ENCODE results near the gene NKX6-2. TPM values are rescaled to one million over a fixed set of nuclear protein-coding genes. Genes with fewer than 3 reads are reported as not detected.
"Not testable (repeated sequence)": the region's sequence is repeated elsewhere in the genome, so short reads cannot be mapped to it uniquely, and the experiment has no call there.

Gene NKX6-2
- total RNA-seq, 2 experiments from 2014 or later = not detected

DNA sequence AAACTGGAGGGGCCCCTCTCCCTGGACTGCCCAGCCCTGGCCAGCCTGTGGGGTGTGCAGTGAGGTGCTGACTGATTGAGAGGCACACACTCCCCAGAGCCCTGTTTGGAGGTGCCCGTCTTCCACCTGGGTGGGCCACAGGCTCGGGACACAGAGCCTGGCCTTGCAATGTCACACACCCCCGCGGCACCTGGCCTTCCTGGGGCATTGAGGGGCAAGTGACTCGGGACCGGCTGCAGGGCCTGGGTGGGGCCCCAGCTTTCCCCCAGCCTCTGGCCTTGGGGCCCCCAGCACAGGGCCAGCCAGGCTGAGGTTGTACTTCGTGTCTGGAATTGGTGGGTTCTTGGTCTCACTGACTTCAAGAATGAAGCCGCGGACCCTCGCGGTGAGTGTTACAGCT lies 13.9 kb upstream of the NKX6-2 start:
- intact Hi-C loops (cut with DNase I, micrococcal nuclease) = no loop called here
- H3K36me3 ChIP-seq (ENCODE audit: insufficient read depth, low read length) = no peaks in the 10 kb centered on the region
- H3K27ac ChIP-seq (ENCODE audit: low read depth in 1 of 2, low read length in 2 of 2) = no peak overlapping the region
- no peak for ATAC-seq (ENCODE audit: poor library complexity)
- H3K9me3 ChIP-seq (ENCODE audit: control insufficient read depth in 1 of 2, insufficient read depth in 1 of 2, low read length in 2 of 2) = peaks cover 0 to 20% of the 10 kb centered on the region in 2 experiments
- no peaks in the 10 kb centered on the region for H3K4me1 ChIP-seq (ENCODE audit: insufficient read depth, low read length)
- H3K27me3 ChIP-seq (ENCODE audit: control insufficient read depth in 1 of 2, insufficient read depth in 2 of 2, low read length in 2 of 2) = no peaks in the 10 kb centered on the region
- TF ChIP-seq, protein P1, sequence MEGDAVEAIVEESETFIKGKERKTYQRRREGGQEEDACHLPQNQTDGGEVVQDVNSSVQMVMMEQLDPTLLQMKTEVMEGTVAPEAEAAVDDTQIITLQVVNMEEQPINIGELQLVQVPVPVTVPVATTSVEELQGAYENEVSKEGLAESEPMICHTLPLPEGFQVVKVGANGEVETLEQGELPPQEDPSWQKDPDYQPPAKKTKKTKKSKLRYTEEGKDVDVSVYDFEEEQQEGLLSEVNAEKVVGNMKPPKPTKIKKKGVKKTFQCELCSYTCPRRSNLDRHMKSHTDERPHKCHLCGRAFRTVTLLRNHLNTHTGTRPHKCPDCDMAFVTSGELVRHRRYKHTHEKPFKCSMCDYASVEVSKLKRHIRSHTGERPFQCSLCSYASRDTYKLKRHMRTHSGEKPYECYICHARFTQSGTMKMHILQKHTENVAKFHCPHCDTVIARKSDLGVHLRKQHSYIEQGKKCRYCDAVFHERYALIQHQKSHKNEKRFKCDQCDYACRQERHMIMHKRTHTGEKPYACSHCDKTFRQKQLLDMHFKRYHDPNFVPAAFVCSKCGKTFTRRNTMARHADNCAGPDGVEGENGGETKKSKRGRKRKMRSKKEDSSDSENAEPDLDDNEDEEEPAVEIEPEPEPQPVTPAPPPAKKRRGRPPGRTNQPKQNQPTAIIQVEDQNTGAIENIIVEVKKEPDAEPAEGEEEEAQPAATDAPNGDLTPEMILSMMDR (IDR thresholded peaks at IDR 0.05) = no peak
- H3K36me3 Mint-ChIP-seq (ENCODE audit: low read depth) = no peaks in the 10 kb centered on the region
- H3K4me3 ChIP-seq (ENCODE audit: low read length) = no peak overlapping the region
- H3K4me1 Mint-ChIP-seq (ENCODE audit: low read depth) = no peaks in the 10 kb centered on the region
- H3K27ac Mint-ChIP-seq = no peak overlapping the region
- H3K27me3 Mint-ChIP-seq = no peaks in the 10 kb centered on the region
- POLR2A ChIA-PET = no interaction called here
- H3K4me3 Mint-ChIP-seq = no peak overlapping the region
- DNase-seq = no peak
- CTCF ChIA-PET = no interaction called here
- no peaks in the 10 kb centered on the region for H3K9me3 Mint-ChIP-seq

DNA sequence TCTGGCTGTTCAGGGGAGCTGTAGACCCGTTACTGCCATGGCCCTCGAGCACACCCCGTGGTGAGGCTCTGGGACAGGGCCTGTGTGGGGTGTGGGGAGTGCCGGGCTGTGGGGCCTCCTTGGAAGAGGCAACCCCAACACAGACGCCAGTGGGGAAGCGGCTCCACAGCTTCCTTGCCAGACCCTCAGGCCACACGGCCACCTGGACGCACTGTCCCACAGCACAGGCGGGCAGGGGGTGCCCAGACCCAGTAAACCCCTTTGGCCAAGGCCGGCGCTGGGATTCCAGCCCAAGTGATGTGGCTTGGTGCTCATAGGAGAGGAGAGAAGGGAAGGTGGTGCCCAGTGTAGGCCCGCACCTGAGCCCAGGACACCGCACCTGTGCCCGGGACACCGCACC lies 12.9 kb upstream of the NKX6-2 start:
- ATAC-seq (ENCODE audit: poor library complexity) (no peak), DNase-seq (no peak)
- CTCF ChIA-PET = no interaction called here
- Histone ChIP-seq H3K27me3 (ENCODE audit: control insufficient read depth in 1 of 2, insufficient read depth in 2 of 2, low read length in 2 of 2) (no peaks in the 10 kb centered on the region), H3K9me3 (ENCODE audit: control insufficient read depth in 1 of 2, insufficient read depth in 1 of 2, low read length in 2 of 2) (peaks cover 0 to 24% of the 10 kb centered on the region in 2 experiments), H3K4me1 (ENCODE audit: insufficient read depth, low read length) (no peaks in the 10 kb centered on the region), H3K36me3 (ENCODE audit: insufficient read depth, low read length) (no peaks in the 10 kb centered on the region), H3K27ac (ENCODE audit: low read depth in 1 of 2, low read length in 2 of 2) (no peak overlapping the region), H3K4me3 (ENCODE audit: low read length) (no peak overlapping the region)
- intact Hi-C loops (cut with DNase I, micrococcal nuclease) = no loop called here
- Mint-ChIP-seq H3K27me3 (no peaks in the 10 kb centered on the region), H3K4me1 (ENCODE audit: low read depth) (no peaks in the 10 kb centered on the region), H3K36me3 (ENCODE audit: low read depth) (no peaks in the 10 kb centered on the region), H3K27ac (no peak overlapping the region), H3K9me3 (no peaks in the 10 kb centered on the region), H3K4me3 (no peak overlapping the region)
- POLR2A ChIA-PET = no interaction called here
- TF ChIP-seq, protein P1 (IDR thresholded peaks at IDR 0.05) = no peak

DNA sequence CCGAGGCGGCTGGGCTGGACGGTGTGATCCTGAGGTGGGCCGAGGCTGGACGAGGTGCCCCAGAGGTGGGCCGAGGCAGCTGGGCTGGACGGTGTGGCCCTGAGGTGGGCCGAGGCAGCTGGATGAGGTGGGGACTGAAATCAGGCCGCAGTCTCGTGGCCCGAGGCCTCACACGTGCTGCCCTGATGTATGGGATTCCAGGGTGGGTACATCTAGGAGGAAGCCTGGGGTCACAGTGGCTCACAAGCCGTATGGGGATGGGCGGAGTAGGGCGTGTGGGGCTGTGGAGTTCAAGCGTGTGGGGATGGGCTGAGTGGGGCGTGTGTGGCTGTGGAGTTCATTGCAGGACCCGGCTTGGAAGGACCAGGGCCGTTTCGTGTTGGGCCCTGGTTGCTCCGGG lies 12.5 kb upstream of the NKX6-2 start:
- Histone ChIP-seq H3K36me3 (ENCODE audit: insufficient read depth, low read length) (no peaks in the 10 kb centered on the region), H3K4me1 (ENCODE audit: insufficient read depth, low read length) (no peaks in the 10 kb centered on the region), H3K4me3 (ENCODE audit: low read length) (no peak overlapping the region), H3K27me3 (ENCODE audit: control insufficient read depth in 1 of 2, insufficient read depth in 2 of 2, low read length in 2 of 2) (no peaks in the 10 kb centered on the region), H3K27ac (ENCODE audit: low read depth in 1 of 2, low read length in 2 of 2) (no peak overlapping the region), H3K9me3 (ENCODE audit: control insufficient read depth in 1 of 2, insufficient read depth in 1 of 2, low read length in 2 of 2) (peaks cover 0 to 29% of the 10 kb centered on the region in 2 experiments)
- Mint-ChIP-seq H3K4me3 (no peak overlapping the region), H3K9me3 (no peaks in the 10 kb centered on the region), H3K36me3 (ENCODE audit: low read depth) (no peaks in the 10 kb centered on the region), H3K27me3 (no peaks in the 10 kb centered on the region), H3K27ac (no peak overlapping the region), H3K4me1 (ENCODE audit: low read depth) (no peaks in the 10 kb centered on the region)
- ChIA-PET POLR2A (no interaction called here), CTCF (no interaction called here)
- no peak for ATAC-seq (ENCODE audit: poor library complexity)
- intact Hi-C loops (cut with DNase I, micrococcal nuclease) = no loop called here
- TF ChIP-seq, protein P1 (IDR thresholded peaks at IDR 0.05) = no peak
- DNase-seq = no peak

DNA sequence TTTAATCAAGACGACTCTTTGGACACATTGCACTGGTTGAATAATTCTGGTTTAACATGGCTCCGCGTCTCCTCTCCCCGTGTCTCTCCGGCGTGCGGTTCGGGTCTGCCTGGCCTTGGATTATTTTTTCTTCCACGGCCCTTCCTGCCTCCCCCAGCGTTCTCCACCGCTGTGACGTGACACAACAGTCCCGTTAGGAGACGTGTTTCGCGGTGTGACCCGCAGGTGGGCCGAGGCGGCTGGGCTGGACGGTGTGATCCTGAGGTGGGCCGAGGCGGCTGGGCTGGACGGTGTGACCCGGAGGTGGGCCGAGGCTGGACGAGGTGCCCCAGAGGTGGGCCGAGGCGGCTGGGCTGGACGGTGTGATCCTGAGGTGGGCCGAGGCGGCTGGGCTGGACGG lies 12.0 kb upstream of the NKX6-2 start:
- H3K27me3 ChIP-seq (ENCODE audit: control insufficient read depth in 1 of 2, insufficient read depth in 2 of 2, low read length in 2 of 2); DNase-seq; H3K27me3 Mint-ChIP-seq; H3K27ac Mint-ChIP-seq; H3K4me3 Mint-ChIP-seq; intact Hi-C loops (cut with DNase I, micrococcal nuclease); POLR2A ChIA-PET; H3K27ac ChIP-seq (ENCODE audit: low read depth in 1 of 2, low read length in 2 of 2); H3K36me3 ChIP-seq (ENCODE audit: insufficient read depth, low read length); CTCF ChIA-PET; H3K4me3 ChIP-seq (ENCODE audit: low read length); H3K4me1 Mint-ChIP-seq (ENCODE audit: low read depth); ATAC-seq (ENCODE audit: poor library complexity); H3K4me1 ChIP-seq (ENCODE audit: insufficient read depth, low read length); H3K9me3 Mint-ChIP-seq; H3K36me3 Mint-ChIP-seq (ENCODE audit: low read depth): not testable (repeated sequence)
- peaks cover 0 to 33% of the 10 kb centered on the region in 2 experiments for H3K9me3 ChIP-seq (ENCODE audit: control insufficient read depth in 1 of 2, insufficient read depth in 1 of 2, low read length in 2 of 2)
